Keratinocyte (primary cell): ENCODE measurements around the gene SPATS2L. TPM values are rescaled to one million over a fixed set of nuclear protein-coding genes. Genes with fewer than 3 reads are reported as not detected.

Source experiments
- DNase-seq: peaks from one replicate; pipeline ENCODE4 v3.0.0-alpha.2; 2011; ENCODE audit warnings: low read depth, missing footprints, low spot score
- FAIRE-seq: peaks from 2 replicates; lab custom pipeline; 2011; peaks lifted over from hg19 to GRCh38; lab: Jason Lieb, UNC
- H2AFZ ChIP-seq: 2 replicates; pipeline ENCODE4 v1.6.0; 2012; ENCODE audit warnings: low read length, control low read depth, inconsistent platforms; ENCODE audit not compliant: control insufficient read depth
- H3K27ac ChIP-seq: 2 replicates; pipeline ENCODE4 v1.5.1; 2011; ENCODE audit warnings: low read length; ENCODE audit not compliant: control insufficient read depth, insufficient read depth
- H3K27me3 ChIP-seq: 3 replicates; pipeline ENCODE4 v1.6.0; 2011; ENCODE audit warnings: low read length; ENCODE audit not compliant: control insufficient read depth, insufficient read depth; ENCODE audit errors: extremely low read depth
- H3K36me3 ChIP-seq, 2 experiments: 2 replicates in 1 of 2; 3 replicates in 1 of 2; pipeline ENCODE4 v1.5.1; 2011; ENCODE audit warnings: low read length in 2 of 2, mild to moderate bottlenecking in 1 of 2; ENCODE audit not compliant: control insufficient read depth in 2 of 2, insufficient read depth in 2 of 2; ENCODE audit errors: extremely low read depth in 1 of 2
- H3K4me1 ChIP-seq: 3 replicates; pipeline ENCODE4 v1.5.1; 2011; ENCODE audit warnings: low read length; ENCODE audit not compliant: control insufficient read depth, insufficient read depth; ENCODE audit errors: extremely low read depth
- H3K4me2 ChIP-seq: 3 replicates; pipeline ENCODE4 v1.6.0; 2011; ENCODE audit warnings: low read depth, low read length; ENCODE audit not compliant: control insufficient read depth, insufficient read depth; ENCODE audit errors: extremely low read depth
- H3K4me3 ChIP-seq, 3 experiments: fragments of 200-600 bp in 1 of 3; sonication (generic) in 1 of 3; 2 replicates in 2 of 3; 3 replicates in 1 of 3; pipeline ENCODE4 v1.5.1; 2011 to 2016; ENCODE audit warnings: low read length in 3 of 3, mild to moderate bottlenecking in 3 of 3, control low read depth in 2 of 3, inconsistent platforms in 1 of 3, low read depth in 1 of 3, mixed read lengths in 1 of 3, mixed run types in 1 of 3, moderate library complexity in 1 of 3; ENCODE audit not compliant: control insufficient read depth in 2 of 3, insufficient read depth in 2 of 3; ENCODE audit errors: extremely low read depth in 1 of 3
- H3K79me2 ChIP-seq: 2 replicates; pipeline ENCODE4 v1.6.0; 2012; ENCODE audit warnings: low read length; ENCODE audit not compliant: control insufficient read depth, insufficient read depth
- H3K9ac ChIP-seq: 3 replicates; pipeline ENCODE4 v1.6.0; 2011; ENCODE audit warnings: low read length; ENCODE audit not compliant: control insufficient read depth, insufficient read depth; ENCODE audit errors: extremely low read depth
- H3K9me1 ChIP-seq: 3 replicates; pipeline ENCODE4 v1.6.0; 2011; ENCODE audit warnings: low read length; ENCODE audit not compliant: control insufficient read depth, insufficient read depth; ENCODE audit errors: extremely low read depth
- H3K9me3 ChIP-seq: 2 replicates; pipeline ENCODE4 v1.5.1; 2012; ENCODE audit warnings: low read depth, low read length; ENCODE audit not compliant: control insufficient read depth
- H4K20me1 ChIP-seq: 3 replicates; pipeline ENCODE4 v1.6.0; 2011; ENCODE audit warnings: low read length; ENCODE audit not compliant: control insufficient read depth, insufficient read depth; ENCODE audit errors: extremely low read depth
- EZH2 ChIP-seq: IDR thresholded peaks from one replicate; pipeline ENCODE4 v1.6.1; 2012; ENCODE audit warnings: inconsistent platforms, mild to moderate bottlenecking, low read length, moderate library complexity
- dilution Hi-C: fragments of 300-500 bp; cut with MboI; formaldehyde crosslinking; loops from one replicate; pipeline ENCODE4 v1.7.0; 2020; ENCODE audit warnings: low sequenced_read_pairs; ENCODE audit not compliant: extremely low pct_ligation_motif_present
- polyA plus RNA-seq, 5 experiments: library from polyadenylated mRNA; depleted of rRNA in 3 of 5; stranded (reverse) in 3 of 5; stranded (forward) in 1 of 5; unstranded in 1 of 5; fragments of >200 nt; gene quantifications; 1 replicate in 1 of 5; 2 replicates in 3 of 5; 3 replicates in 1 of 5; pipeline versions ENCODE4 v1.2.1 to v1.2.3, GENCODE V29; 2011 to 2012; ENCODE audit warnings: missing spikeins in 2 of 5, low read depth in 1 of 5, low replicate concordance in 1 of 5
- TF ChIP-seq, protein P1 (sequence below), 3 experiments: IDR thresholded peaks in 1 of 3; conservative IDR thresholded peaks in 1 of 3; optimal IDR thresholded peaks in 1 of 3; 2 replicates in 2 of 3; 3 replicates in 1 of 3; pipeline versions ENCODE3 to v1.5.1; 2011; ENCODE audit warnings: low read length in 3 of 3, mild to moderate bottlenecking in 3 of 3, moderate library complexity in 2 of 3, control low read depth in 1 of 3, inconsistent platforms in 1 of 3; ENCODE audit not compliant: insufficient read depth in 2 of 3; ENCODE audit errors: extremely low read depth in 1 of 3

Gene SPATS2L
- polyA plus RNA-seq, 1 donor (not counting 4 experiments of a cell fraction or from before 2014, with no cell fraction given) = 95.3 TPM

DNA sequence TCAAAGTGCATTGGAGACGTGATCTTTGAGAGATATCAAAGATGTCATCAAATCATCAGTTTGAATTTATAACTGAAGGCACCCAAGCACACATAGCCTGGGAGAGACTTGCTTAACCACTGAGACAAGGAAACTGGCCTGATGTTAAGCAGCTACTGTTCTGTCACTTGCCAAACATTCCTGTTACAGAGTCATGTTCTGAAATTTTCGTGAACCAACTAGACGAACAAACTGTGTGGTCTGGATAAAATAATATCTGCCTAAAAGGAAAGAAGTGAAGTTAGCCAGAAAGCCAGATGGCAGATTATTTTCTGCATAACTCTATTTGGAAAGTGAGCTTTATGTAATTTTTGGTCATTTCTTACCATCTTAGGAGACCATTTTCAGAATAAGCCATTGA is 51.4 kb downstream of the SPATS2L start:
- no peaks in the 10 kb centered on the region for H3K27me3 ChIP-seq
- no peak overlapping the region for H3K4me2 ChIP-seq
- H3K9me1 ChIP-seq = no peaks in the 10 kb centered on the region
- H4K20me1 ChIP-seq = no peaks in the 10 kb centered on the region
- H2AFZ ChIP-seq = no peak overlapping the region
- DNase-seq (no peak), FAIRE-seq (no peak)
- H3K36me3 ChIP-seq = peaks cover 0 to 2% of the 10 kb centered on the region in 2 experiments
- H3K27ac ChIP-seq = no peak overlapping the region
- no peaks in the 10 kb centered on the region for H3K9me3 ChIP-seq
- H3K79me2 ChIP-seq = peaks cover 31% of the 10 kb centered on the region
- H3K4me3 ChIP-seq = no peak overlapping the region
- dilution Hi-C loops = no loop called here
- H3K9ac ChIP-seq = no peak overlapping the region
- peaks cover 23% of the 10 kb centered on the region for H3K4me1 ChIP-seq
- TF ChIP-seq, protein P1, sequence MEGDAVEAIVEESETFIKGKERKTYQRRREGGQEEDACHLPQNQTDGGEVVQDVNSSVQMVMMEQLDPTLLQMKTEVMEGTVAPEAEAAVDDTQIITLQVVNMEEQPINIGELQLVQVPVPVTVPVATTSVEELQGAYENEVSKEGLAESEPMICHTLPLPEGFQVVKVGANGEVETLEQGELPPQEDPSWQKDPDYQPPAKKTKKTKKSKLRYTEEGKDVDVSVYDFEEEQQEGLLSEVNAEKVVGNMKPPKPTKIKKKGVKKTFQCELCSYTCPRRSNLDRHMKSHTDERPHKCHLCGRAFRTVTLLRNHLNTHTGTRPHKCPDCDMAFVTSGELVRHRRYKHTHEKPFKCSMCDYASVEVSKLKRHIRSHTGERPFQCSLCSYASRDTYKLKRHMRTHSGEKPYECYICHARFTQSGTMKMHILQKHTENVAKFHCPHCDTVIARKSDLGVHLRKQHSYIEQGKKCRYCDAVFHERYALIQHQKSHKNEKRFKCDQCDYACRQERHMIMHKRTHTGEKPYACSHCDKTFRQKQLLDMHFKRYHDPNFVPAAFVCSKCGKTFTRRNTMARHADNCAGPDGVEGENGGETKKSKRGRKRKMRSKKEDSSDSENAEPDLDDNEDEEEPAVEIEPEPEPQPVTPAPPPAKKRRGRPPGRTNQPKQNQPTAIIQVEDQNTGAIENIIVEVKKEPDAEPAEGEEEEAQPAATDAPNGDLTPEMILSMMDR (optimal IDR thresholded peaks at IDR 0.05 in 1 of 3, IDR thresholded peaks at IDR 0.05 in 1 of 3, conservative IDR thresholded peaks at IDR 0.05 in 1 of 3; ENCODE audit: extremely low read depth in 1 of 3, insufficient read depth in 2 of 3, low read length in 3 of 3) = no peak
- TF ChIP-seq EZH2 = no peak

DNA sequence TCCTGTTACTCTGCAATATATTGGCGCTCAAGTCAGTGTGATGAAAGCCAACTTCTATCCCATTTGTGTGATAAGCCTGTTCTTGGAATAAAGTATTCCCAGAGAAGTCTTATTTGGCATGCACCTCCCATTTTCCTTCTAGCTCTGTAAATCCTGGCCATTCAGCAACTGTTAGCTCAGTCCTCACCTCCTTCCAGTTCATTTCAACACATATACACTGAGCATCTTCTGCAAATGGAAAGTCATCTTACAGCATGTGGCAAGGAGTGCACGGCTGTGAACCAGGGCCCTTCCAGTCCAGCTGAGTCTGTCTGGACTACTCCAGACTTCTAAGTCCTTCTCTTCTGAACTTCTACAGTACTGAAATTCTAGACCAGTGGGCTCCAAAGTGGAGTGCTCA is 53.1 kb downstream of the SPATS2L start:
- Histone ChIP-seq H3K9me1 (no peaks in the 10 kb centered on the region), H3K4me1 (peaks cover 10% of the 10 kb centered on the region), H3K79me2 (peaks cover 18% of the 10 kb centered on the region), H3K27me3 (no peaks in the 10 kb centered on the region), H3K9ac (no peak overlapping the region), H4K20me1 (no peaks in the 10 kb centered on the region), H3K36me3 (peaks cover 0 to 2% of the 10 kb centered on the region in 2 experiments), H3K4me2 (no peak overlapping the region), H2AFZ (no peak overlapping the region), H3K27ac (no peak overlapping the region), H3K4me3 (no peak overlapping the region), H3K9me3 (no peaks in the 10 kb centered on the region)
- dilution Hi-C loops = no loop called here
- no peak for FAIRE-seq
- DNase-seq = no peak
- TF ChIP-seq, protein P1 (optimal IDR thresholded peaks at IDR 0.05 in 1 of 3, IDR thresholded peaks at IDR 0.05 in 1 of 3, conservative IDR thresholded peaks at IDR 0.05 in 1 of 3; ENCODE audit: extremely low read depth in 1 of 3, insufficient read depth in 2 of 3, low read length in 3 of 3) = no peak
- no peak for TF ChIP-seq EZH2
